Activated CD4-positive, CD25-positive, alpha-beta regulatory T cell treated with anti-CD3 and anti-CD28 coated beads, Interleukin-2, amount 50 U/mL, for 72 hours (primary cell): ENCODE results near the gene C1QTNF5.
A peak's percentile ranks its signal among the peaks of the same experiment; 100 is the strongest.

Source experiments
- DNase-seq: peaks from one replicate; pipeline ENCODE4 v3.0.0; 2021

C1QTNF5 gene

GRCh38 chr11:119356349-119357031 is 15.8 kb upstream of the C1QTNF5 start:
- peak; percentile 77 for DNase-seq

- DNase-seq, result no peak
These were observed 14.6 kb upstream of the C1QTNF5 start for GRCh38 chr11:119355091-119355843.

GRCh38 chr11:119352857-119353260 is 12.2 kb upstream of the C1QTNF5 start:
- DNase-seq, result no peak

- DNase-seq, result no peak
These were observed 10.5 kb upstream of the C1QTNF5 start for GRCh38 chr11:119351232-119351631.

GRCh38 chr11:119350302-119350701 is 9.6 kb upstream of the C1QTNF5 start:
- no peak for DNase-seq

GRCh38 chr11:119347940-119348605 is 7.4 kb upstream of the C1QTNF5 start:
- DNase-seq, result no peak

GRCh38 chr11:119347242-119347641 is 6.6 kb upstream of the C1QTNF5 start:
- DNase-seq, result no peak

- DNase-seq, result no peak
These were observed 5.9 kb upstream of the C1QTNF5 start, which contains the start of gene MFRP for GRCh38 chr11:119346605-119347004. Gene MFRP, minus strand, starts transcription at chr11:119346705. Its CDS starts 192 bp downstream, at chr11:119346513.

- DNase-seq, result no peak
These were observed 5.0 kb upstream of the C1QTNF5 start for GRCh38 chr11:119345685-119346084.

- no peak for DNase-seq
These were observed 3.8 kb upstream of the C1QTNF5 start for GRCh38 chr11:119344291-119345010.

GRCh38 chr11:119343726-119344125 is 3.0 kb upstream of the C1QTNF5 start:
- no peak for DNase-seq

GRCh38 chr11:119342362-119343130 is 1.9 kb upstream of the C1QTNF5 start:
- DNase-seq, result no peak

GRCh38 chr11:119342023-119342300 is 1.3 kb upstream of the C1QTNF5 start:
- DNase-seq, result no peak

- no peak for DNase-seq
These were observed 739 bp upstream of the C1QTNF5 start for GRCh38 chr11:119341222-119342022.

- DNase-seq, result peak; percentile 63
These were observed 921 bp downstream of the C1QTNF5 start for GRCh38 chr11:119339589-119340334.

GRCh38 chr11:119338965-119339588 is 1.6 kb downstream of the C1QTNF5 start:
- no peak for DNase-seq

- DNase-seq, result peak; percentile 69
These were observed 2.3 kb downstream of the C1QTNF5 start for GRCh38 chr11:119338318-119338890.

- DNase-seq, result no peak
These were observed 2.9 kb downstream of the C1QTNF5 start for GRCh38 chr11:119337581-119338317.

GRCh38 chr11:119336744-119337469 is 3.8 kb downstream of the C1QTNF5 start:
- DNase-seq, result no peak
